ENCODE data around the gene RAB18. TPM values are rescaled to one million over a fixed set of nuclear protein-coding genes. Genes with fewer than 3 reads are reported as not detected.

The RAB18 gene
- total and polyA plus RNA-seq, 2 of the 8 experiments (the other 6 are each of a cell fraction or from before 2014, with no cell fraction given) = 14.7 to 69.7 TPM

DNA sequence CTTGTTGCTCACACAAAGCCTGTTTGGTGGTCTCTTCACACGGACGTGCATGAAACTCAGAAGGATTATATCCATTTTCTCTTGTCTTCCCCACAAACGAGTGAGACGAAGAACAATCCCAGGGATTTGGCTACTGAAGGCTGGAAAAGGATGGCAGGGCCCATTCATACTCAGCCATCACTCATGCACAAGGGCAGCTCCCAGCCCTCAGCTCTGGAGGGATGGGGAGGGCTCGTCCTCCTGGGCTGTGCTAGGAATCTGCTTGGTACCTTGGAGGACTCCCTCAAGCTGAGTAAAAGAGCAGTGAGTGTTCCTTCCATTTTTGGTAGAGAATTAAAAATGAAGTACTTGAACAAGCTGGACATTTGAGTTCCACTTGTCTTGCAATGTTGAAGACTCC, 33.2 kb upstream of the RAB18 start (continued):
- TF ChIP-seq SRF (IDR thresholded peaks at IDR 0.05; ENCODE audit: low read depth, low read length) (no peak), BRCA1 (IDR thresholded peaks at IDR 0.05; ENCODE audit: low read depth, low read length) (no peak), SAP30 (IDR thresholded peaks at IDR 0.05; ENCODE audit: insufficient read depth, insufficient replicate concordance, low read length) (no peak)
